ENCODE results near the gene POLR1G. TPM values are rescaled to one million over a fixed set of nuclear protein-coding genes. Genes with fewer than 3 reads are reported as not detected.

Gene POLR1G, protein sequence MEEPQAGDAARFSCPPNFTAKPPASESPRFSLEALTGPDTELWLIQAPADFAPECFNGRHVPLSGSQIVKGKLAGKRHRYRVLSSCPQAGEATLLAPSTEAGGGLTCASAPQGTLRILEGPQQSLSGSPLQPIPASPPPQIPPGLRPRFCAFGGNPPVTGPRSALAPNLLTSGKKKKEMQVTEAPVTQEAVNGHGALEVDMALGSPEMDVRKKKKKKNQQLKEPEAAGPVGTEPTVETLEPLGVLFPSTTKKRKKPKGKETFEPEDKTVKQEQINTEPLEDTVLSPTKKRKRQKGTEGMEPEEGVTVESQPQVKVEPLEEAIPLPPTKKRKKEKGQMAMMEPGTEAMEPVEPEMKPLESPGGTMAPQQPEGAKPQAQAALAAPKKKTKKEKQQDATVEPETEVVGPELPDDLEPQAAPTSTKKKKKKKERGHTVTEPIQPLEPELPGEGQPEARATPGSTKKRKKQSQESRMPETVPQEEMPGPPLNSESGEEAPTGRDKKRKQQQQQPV
- total RNA-seq = 4.3 TPM

DNA sequence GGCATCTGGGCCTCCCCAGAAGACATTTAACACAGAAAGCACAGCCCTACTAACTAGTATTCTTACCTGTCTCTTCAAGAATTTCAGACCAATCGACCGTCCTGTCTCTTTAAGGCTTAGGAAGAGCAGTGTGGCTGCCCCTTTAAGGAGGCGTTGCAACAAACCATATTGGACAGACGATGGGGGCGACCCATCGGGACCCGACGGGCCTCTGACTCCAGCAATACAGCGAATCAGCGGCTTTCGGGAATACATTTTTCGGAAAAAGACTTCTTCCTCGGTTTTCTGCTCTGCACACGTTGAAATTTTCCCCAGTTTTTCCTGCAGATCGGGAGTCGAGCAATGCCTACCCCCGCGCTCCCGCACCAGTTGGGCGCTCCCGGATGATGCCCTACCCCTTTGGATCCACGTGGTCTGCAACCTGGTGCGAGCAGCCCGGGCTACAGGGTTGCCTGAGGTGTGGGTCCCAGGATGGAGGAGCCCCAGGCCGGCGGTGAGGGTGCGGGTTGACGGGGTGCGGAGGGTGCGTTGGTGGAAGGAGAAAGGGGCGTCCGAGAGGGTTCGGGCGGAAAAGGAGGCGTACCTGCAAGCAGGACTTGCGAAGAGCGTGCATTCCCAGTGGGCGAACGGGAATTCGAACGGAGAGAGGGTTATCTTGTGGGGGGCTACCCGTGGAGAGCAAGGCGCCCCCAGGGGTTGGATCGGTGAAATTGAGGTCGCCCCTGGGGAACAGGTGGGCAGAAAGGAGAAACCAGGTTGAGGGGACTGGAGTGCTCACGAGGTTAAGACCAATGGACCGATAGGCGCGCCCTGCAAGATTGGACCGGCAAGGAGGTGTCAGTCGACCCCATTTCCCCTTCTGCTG is at the start of gene POLR1G:
TSS of gene POLR1G (plus strand) at position 419 of the 865 bp plus-strand sequence. CDS start at position 472, 53 bp downstream.
- DNase-seq (ENCODE audit: low read depth in 2 of 3, low spot score in 2 of 3) = peak; percentile 65 to 81 (median 73)

GRCh38 chr19:45356760-45357444 is 49.5 kb upstream of the POLR1G start:
- DNase-seq (ENCODE audit: low read depth in 2 of 3, low spot score in 2 of 3) = peak in 1 of 3 donors; percentile 28

- DNase-seq (ENCODE audit: low read depth in 2 of 3, low spot score in 2 of 3) = no peak
These were observed 49.0 kb upstream of the POLR1G start for GRCh38 chr19:45357445-45357783.

GRCh38 chr19:45358213-45358792 is 48.1 kb upstream of the POLR1G start:
- no peak for DNase-seq (ENCODE audit: low read depth in 2 of 3, low spot score in 2 of 3)

DNA sequence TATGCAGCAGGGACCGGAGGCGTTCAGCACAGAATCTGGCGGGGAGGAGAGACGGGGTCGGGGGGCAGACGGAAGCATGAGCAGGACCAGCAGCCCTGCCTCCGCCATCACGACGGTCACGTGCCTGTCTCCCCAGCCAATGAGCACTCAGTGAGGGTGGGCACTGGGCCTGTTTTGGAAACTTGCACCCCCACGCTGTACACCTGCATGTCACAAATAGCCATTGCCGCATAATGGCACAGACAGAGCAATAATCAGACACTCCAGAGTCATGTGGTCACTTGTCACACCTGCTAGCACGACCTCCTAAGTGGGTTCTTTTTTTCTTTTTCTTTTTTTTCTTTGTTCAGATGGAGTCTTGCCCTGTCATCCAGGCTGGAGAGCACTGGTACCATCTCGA is 44.8 kb upstream of the POLR1G start:
- no peak for DNase-seq (ENCODE audit: low read depth in 2 of 3, low spot score in 2 of 3)

GRCh38 chr19:45362291-45362690 is 44.2 kb upstream of the POLR1G start:
- DNase-seq (ENCODE audit: low read depth in 2 of 3, low spot score in 2 of 3) = no peak

- DNase-seq (ENCODE audit: low read depth in 2 of 3, low spot score in 2 of 3) = no peak
These were observed 42.5 kb upstream of the POLR1G start for GRCh38 chr19:45363861-45364459.

GRCh38 chr19:45364696-45365095 is 41.7 kb upstream of the POLR1G start:
- DNase-seq (ENCODE audit: low read depth in 2 of 3, low spot score in 2 of 3) = no peak

GRCh38 chr19:45368127-45368526 is 38.3 kb upstream of the POLR1G start:
- DNase-seq (ENCODE audit: low read depth in 2 of 3, low spot score in 2 of 3) = no peak

DNA sequence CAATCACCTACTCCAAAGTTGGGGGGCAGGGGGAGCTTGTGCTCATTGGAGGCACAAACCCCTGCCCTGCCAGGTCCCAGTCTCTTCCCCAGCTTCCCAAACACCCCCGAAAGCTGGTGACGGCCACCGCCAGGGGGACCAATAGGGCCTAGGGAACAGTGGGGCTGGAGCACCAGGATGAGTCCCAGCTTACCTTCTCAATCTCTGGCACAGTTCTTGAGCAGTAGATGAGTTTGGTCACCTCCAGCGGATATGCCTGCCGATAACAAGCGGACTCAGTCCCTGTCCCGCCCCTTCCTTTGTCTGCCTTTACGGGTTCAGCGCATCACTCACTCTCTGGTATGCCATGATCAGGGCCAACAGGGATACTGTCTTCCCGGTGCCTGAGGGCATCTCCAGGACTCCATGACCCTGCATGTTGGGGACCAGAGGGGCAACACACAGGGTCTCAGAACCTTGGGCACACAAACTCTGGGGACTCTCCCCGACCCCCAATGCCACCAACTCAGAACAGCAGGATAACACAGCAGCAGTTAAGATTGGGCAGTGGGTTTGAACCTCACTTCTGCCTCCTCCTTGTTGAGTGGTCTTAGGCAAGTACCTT is 37.6 kb upstream of the POLR1G start:
- no peak for DNase-seq (ENCODE audit: low read depth in 2 of 3, low spot score in 2 of 3)

- DNase-seq (ENCODE audit: low read depth in 2 of 3, low spot score in 2 of 3) = peak; percentile 99
These were observed 35.8 kb upstream of the POLR1G start, which contains the start of gene ERCC2 for GRCh38 chr19:45370410-45371204. ERCC2 (minus strand) TSS chr19:45370573; CDS start chr19:45370540, 33 bp downstream.

DNA sequence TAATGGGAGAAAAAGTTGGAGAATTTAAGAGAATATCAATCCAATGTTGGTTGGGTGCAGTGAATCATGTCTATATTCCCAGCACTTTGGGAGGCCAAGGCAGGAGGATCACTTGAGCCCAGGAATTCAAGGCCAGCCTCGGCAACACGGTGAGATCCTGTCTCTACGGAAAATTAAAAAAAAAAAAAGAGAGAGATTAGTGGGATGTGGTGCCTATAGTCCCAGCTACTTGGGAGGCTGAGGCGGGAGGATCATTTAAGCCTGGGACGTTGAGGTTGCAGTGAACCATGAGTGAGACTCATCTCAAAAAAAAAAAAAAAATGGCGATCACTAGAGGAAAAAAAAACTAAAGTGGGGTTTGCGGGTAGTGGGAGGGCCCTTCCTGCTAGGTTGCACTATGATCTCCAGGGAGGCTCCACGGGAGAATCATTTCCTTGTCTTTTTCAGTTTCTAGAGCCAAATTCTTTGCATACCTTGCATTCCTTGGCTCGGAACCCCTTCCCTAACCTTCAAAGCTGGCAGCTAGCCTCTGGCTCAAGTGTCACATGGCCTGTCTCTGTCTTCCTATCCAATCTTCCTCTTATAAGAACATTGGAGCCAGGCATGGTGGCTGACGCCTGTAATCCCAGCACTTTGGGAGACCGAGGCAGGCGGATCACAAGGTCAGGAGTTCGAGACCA is 30.3 kb upstream of the POLR1G start:
- no peak for DNase-seq (ENCODE audit: low read depth in 2 of 3, low spot score in 2 of 3)

DNA sequence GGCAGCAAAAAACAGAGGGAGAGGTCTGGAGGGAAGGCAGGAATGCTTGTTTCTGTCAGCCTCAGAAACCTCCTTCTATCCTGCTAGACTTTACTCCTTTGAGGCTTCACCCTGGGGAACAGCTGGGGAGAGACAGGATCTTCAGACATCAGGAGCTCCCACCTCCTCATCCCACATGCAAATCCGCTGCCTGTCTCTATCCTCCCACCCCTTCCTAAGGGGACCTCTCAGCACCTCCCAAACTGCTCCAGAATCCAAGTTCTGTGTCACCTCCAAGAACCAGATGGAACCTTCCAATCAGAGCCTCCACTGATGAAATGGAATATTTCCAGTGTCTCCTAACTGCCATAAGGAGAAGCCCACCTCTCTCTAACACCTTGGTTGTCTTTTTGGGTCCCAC is 26.3 kb upstream of the POLR1G start:
- DNase-seq (ENCODE audit: low read depth in 2 of 3, low spot score in 2 of 3) = no peak

DNA sequence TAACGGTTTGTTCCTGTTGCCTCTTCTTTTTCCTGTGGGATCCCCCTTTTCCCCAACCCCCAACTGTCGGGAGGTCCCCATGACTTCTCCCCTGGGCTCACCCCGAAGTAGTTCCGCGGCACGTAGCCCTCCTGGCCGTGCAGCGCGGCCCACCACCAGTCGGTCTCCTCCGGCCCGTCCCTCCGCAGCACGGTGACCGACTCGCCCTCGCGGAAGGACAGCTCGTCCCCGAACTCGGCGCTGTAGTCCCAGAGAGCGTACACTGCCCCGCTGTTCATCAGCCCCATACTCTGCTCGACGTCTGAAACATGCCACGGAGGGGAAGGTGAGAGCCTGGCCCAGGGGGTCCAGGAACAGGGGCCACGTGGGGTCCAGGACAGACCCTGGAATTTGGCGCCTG is 24.0 kb upstream of the POLR1G start:
- DNase-seq (ENCODE audit: low read depth in 2 of 3, low spot score in 2 of 3) = no peak

GRCh38 chr19:45385392-45386221 is 20.8 kb upstream of the POLR1G start:
- DNase-seq (ENCODE audit: low read depth in 2 of 3, low spot score in 2 of 3) = no peak

- no peak for DNase-seq (ENCODE audit: low read depth in 2 of 3, low spot score in 2 of 3)
These were observed 15.1 kb upstream of the POLR1G start for GRCh38 chr19:45391346-45391745.

DNA sequence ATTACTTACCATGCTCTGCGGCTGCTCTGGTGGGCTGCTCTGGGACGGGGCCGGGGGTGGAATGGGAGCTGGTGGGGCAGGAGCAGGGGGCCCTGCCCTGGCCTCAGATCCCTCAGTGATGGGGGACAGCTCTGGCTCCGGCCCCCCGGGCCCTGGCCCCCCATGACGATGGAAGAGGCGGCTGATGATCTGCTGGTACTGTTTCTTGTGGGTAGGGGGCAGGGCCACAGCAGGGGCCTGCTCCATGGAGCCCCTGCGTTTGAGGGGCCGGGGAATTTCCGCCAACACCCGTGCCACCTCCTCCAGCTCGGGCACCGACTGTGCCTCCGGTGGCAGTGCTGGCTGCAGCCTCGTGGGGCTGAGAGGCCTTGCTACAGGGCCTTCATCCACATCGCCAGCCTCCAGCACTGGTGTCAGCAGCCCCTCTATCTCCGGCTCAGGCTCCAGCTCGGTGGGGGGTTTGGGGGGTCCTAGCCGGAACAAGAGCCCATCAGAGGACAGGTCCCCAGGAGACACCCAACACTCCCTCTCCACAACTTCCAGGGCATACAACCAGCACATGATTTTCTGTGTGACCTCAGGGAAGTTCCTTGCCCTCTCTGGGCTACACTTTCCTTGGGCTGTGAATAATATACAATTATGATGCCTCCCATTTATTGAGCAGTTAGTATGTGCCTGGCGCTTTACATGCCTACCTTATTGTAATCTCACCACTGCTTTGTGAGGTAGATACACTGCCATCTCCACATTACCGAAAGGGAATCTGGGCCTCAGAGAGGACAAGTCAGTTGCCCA is 14.4 kb upstream of the POLR1G start:
- no peak for DNase-seq (ENCODE audit: low read depth in 2 of 3, low spot score in 2 of 3)

Data from hematopoietic multipotent progenitor cell (in vitro differentiated cells).